ENCODE measurements around the gene ZBTB16.
A peak's percentile ranks its signal among the peaks of the same experiment; 100 is the strongest.

ZBTB16 gene

GRCh38 chr11:114077482-114078305 lies 18.2 kb downstream of the ZBTB16 start:
- Histone ChIP-seq H3K9me3 (ENCODE audit: control insufficient read depth, insufficient read depth, low read length) (no peaks in the 10 kb centered on the region), H3K36me3 (ENCODE audit: control insufficient read depth, insufficient read depth, low read length) (no peaks in the 10 kb centered on the region), H3K4me3 (ENCODE audit: low read depth, low read length) (no peak overlapping the region), H3K9ac (ENCODE audit: low read depth, low read length) (no peak overlapping the region), H3K27ac (ENCODE audit: low read depth, low read length) (peak overlapping the region; percentile 77), H3K4me1 (ENCODE audit: control insufficient read depth, insufficient read depth, low read length) (peaks cover 21% of the 10 kb centered on the region), H3K27me3 (ENCODE audit: control insufficient read depth, insufficient read depth, low read length) (peaks cover 77% of the 10 kb centered on the region)

GRCh38 chr11:114078423-114078822 lies 18.9 kb downstream of the ZBTB16 start:
- no peak overlapping the region for H3K9ac ChIP-seq (ENCODE audit: low read depth, low read length)
- H3K27ac ChIP-seq (ENCODE audit: low read depth, low read length): peak overlapping the region; percentile 77
- H3K9me3 ChIP-seq (ENCODE audit: control insufficient read depth, insufficient read depth, low read length): no peaks in the 10 kb centered on the region
- H3K27me3 ChIP-seq (ENCODE audit: control insufficient read depth, insufficient read depth, low read length): peaks cover 80% of the 10 kb centered on the region
- peaks cover 21% of the 10 kb centered on the region for H3K4me1 ChIP-seq (ENCODE audit: control insufficient read depth, insufficient read depth, low read length)
- H3K4me3 ChIP-seq (ENCODE audit: low read depth, low read length): no peak overlapping the region
- H3K36me3 ChIP-seq (ENCODE audit: control insufficient read depth, insufficient read depth, low read length): no peaks in the 10 kb centered on the region

GRCh38 chr11:114079511-114080065 lies 20.1 kb downstream of the ZBTB16 start:
- H3K9ac ChIP-seq (ENCODE audit: low read depth, low read length): no peak overlapping the region

GRCh38 chr11:114080219-114080618 lies 20.7 kb downstream of the ZBTB16 start:
- H3K27me3 ChIP-seq (ENCODE audit: control insufficient read depth, insufficient read depth, low read length): peaks cover 77% of the 10 kb centered on the region
- peaks cover 16% of the 10 kb centered on the region for H3K4me1 ChIP-seq (ENCODE audit: control insufficient read depth, insufficient read depth, low read length)
- no peaks in the 10 kb centered on the region for H3K36me3 ChIP-seq (ENCODE audit: control insufficient read depth, insufficient read depth, low read length)
- H3K4me3 ChIP-seq (ENCODE audit: low read depth, low read length): no peak overlapping the region
- no peak overlapping the region for H3K27ac ChIP-seq (ENCODE audit: low read depth, low read length)
- no peaks in the 10 kb centered on the region for H3K9me3 ChIP-seq (ENCODE audit: control insufficient read depth, insufficient read depth, low read length)
- H3K9ac ChIP-seq (ENCODE audit: low read depth, low read length): no peak overlapping the region

More at GRCh38 chr11:114079511-114080065, 20.1 kb downstream of the ZBTB16 start:
- Histone ChIP-seq H3K4me1 (ENCODE audit: control insufficient read depth, insufficient read depth, low read length) (peaks cover 16% of the 10 kb centered on the region), H3K36me3 (ENCODE audit: control insufficient read depth, insufficient read depth, low read length) (no peaks in the 10 kb centered on the region), H3K27me3 (ENCODE audit: control insufficient read depth, insufficient read depth, low read length) (peaks cover 82% of the 10 kb centered on the region), H3K9me3 (ENCODE audit: control insufficient read depth, insufficient read depth, low read length) (no peaks in the 10 kb centered on the region), H3K27ac (ENCODE audit: low read depth, low read length) (no peak overlapping the region), H3K4me3 (ENCODE audit: low read depth, low read length) (no peak overlapping the region)

GRCh38 chr11:114080769-114081168 lies 21.3 kb downstream of the ZBTB16 start:
- no peaks in the 10 kb centered on the region for H3K9me3 ChIP-seq (ENCODE audit: control insufficient read depth, insufficient read depth, low read length)
- peaks cover 16% of the 10 kb centered on the region for H3K4me1 ChIP-seq (ENCODE audit: control insufficient read depth, insufficient read depth, low read length)
- peaks cover 76% of the 10 kb centered on the region for H3K27me3 ChIP-seq (ENCODE audit: control insufficient read depth, insufficient read depth, low read length)
- no peak overlapping the region for H3K27ac ChIP-seq (ENCODE audit: low read depth, low read length)
- H3K4me3 ChIP-seq (ENCODE audit: low read depth, low read length): no peak overlapping the region
- H3K36me3 ChIP-seq (ENCODE audit: control insufficient read depth, insufficient read depth, low read length): no peaks in the 10 kb centered on the region
- no peak overlapping the region for H3K9ac ChIP-seq (ENCODE audit: low read depth, low read length)

- H3K27ac ChIP-seq (ENCODE audit: low read depth, low read length): no peak overlapping the region
- H3K4me1 ChIP-seq (ENCODE audit: control insufficient read depth, insufficient read depth, low read length): peaks cover 14% of the 10 kb centered on the region
- no peaks in the 10 kb centered on the region for H3K36me3 ChIP-seq (ENCODE audit: control insufficient read depth, insufficient read depth, low read length)
Measured at GRCh38 chr11:114081641-114082414, 22.3 kb downstream of the ZBTB16 start.

GRCh38 chr11:114082415-114082748 lies 22.9 kb downstream of the ZBTB16 start:
- no peak overlapping the region for H3K9ac ChIP-seq (ENCODE audit: low read depth, low read length)
- peaks cover 70% of the 10 kb centered on the region for H3K27me3 ChIP-seq (ENCODE audit: control insufficient read depth, insufficient read depth, low read length)
- H3K9me3 ChIP-seq (ENCODE audit: control insufficient read depth, insufficient read depth, low read length): no peaks in the 10 kb centered on the region
- H3K4me1 ChIP-seq (ENCODE audit: control insufficient read depth, insufficient read depth, low read length): peaks cover 8% of the 10 kb centered on the region
- no peak overlapping the region for H3K27ac ChIP-seq (ENCODE audit: low read depth, low read length)
- no peak overlapping the region for H3K4me3 ChIP-seq (ENCODE audit: low read depth, low read length)
- H3K36me3 ChIP-seq (ENCODE audit: control insufficient read depth, insufficient read depth, low read length): no peaks in the 10 kb centered on the region

More at GRCh38 chr11:114081641-114082414, 22.3 kb downstream of the ZBTB16 start:
- Histone ChIP-seq H3K9ac (ENCODE audit: low read depth, low read length) (no peak overlapping the region), H3K4me3 (ENCODE audit: low read depth, low read length) (no peak overlapping the region), H3K27me3 (ENCODE audit: control insufficient read depth, insufficient read depth, low read length) (peaks cover 72% of the 10 kb centered on the region), H3K9me3 (ENCODE audit: control insufficient read depth, insufficient read depth, low read length) (no peaks in the 10 kb centered on the region)

- H3K4me3 ChIP-seq (ENCODE audit: low read depth, low read length): no peak overlapping the region
- no peak overlapping the region for H3K27ac ChIP-seq (ENCODE audit: low read depth, low read length)
- peaks cover 67% of the 10 kb centered on the region for H3K27me3 ChIP-seq (ENCODE audit: control insufficient read depth, insufficient read depth, low read length)
- H3K9me3 ChIP-seq (ENCODE audit: control insufficient read depth, insufficient read depth, low read length): no peaks in the 10 kb centered on the region
- no peak overlapping the region for H3K9ac ChIP-seq (ENCODE audit: low read depth, low read length)
- no peaks in the 10 kb centered on the region for H3K36me3 ChIP-seq (ENCODE audit: control insufficient read depth, insufficient read depth, low read length)
- H3K4me1 ChIP-seq (ENCODE audit: control insufficient read depth, insufficient read depth, low read length): peaks cover 5% of the 10 kb centered on the region; the same call in 1 of the 2 replicates
Measured at GRCh38 chr11:114082767-114083181, 23.3 kb downstream of the ZBTB16 start.

- Histone ChIP-seq H3K4me1 (ENCODE audit: control insufficient read depth, insufficient read depth, low read length) (no peaks in the 10 kb centered on the region), H3K9me3 (ENCODE audit: control insufficient read depth, insufficient read depth, low read length) (no peaks in the 10 kb centered on the region), H3K27ac (ENCODE audit: low read depth, low read length) (no peak overlapping the region), H3K4me3 (ENCODE audit: low read depth, low read length) (no peak overlapping the region), H3K9ac (ENCODE audit: low read depth, low read length) (no peak overlapping the region), H3K27me3 (ENCODE audit: control insufficient read depth, insufficient read depth, low read length) (peaks cover 59% of the 10 kb centered on the region), H3K36me3 (ENCODE audit: control insufficient read depth, insufficient read depth, low read length) (no peaks in the 10 kb centered on the region)
Measured at GRCh38 chr11:114083391-114084252, 24.1 kb downstream of the ZBTB16 start.

- Histone ChIP-seq H3K4me3 (ENCODE audit: low read depth, low read length) (no peak overlapping the region), H3K9ac (ENCODE audit: low read depth, low read length) (no peak overlapping the region), H3K9me3 (ENCODE audit: control insufficient read depth, insufficient read depth, low read length) (no peaks in the 10 kb centered on the region), H3K36me3 (ENCODE audit: control insufficient read depth, insufficient read depth, low read length) (no peaks in the 10 kb centered on the region), H3K4me1 (ENCODE audit: control insufficient read depth, insufficient read depth, low read length) (no peaks in the 10 kb centered on the region), H3K27ac (ENCODE audit: low read depth, low read length) (no peak overlapping the region), H3K27me3 (ENCODE audit: control insufficient read depth, insufficient read depth, low read length) (peaks cover 51% of the 10 kb centered on the region)
Measured at GRCh38 chr11:114084414-114084813, 24.9 kb downstream of the ZBTB16 start.
